HepG2 (cell line): ENCODE results near the gene GBP6. TPM values are rescaled to one million over a fixed set of nuclear protein-coding genes. Genes with fewer than 3 reads are reported as not detected.

Experiments used
- ATAC-seq: fragments of 200-7000 bp; cut with Tn5 transposase; 3 replicates; pipeline ENCODE4 v1.9.1; 2020; ENCODE audit warnings: mild to moderate bottlenecking, moderate library complexity
- BruUV-seq: library from RNA; stranded (reverse); fragments of 400-500 nt; replicated peaks from 2 replicates; lab custom pipeline; 2021; lab: Mats Ljungman, UMichigan
- CTCF ChIA-PET: fragments of 300-600 bp; formaldehyde crosslinking; extraction: SDS; loops from one replicate; lab custom pipeline; 2021; ENCODE audit warnings: low total read pairs, inconsistent platforms, low intra/inter-chr PET ratio; lab: Yijun Ruan, JAX
- POLR2A ChIA-PET: fragments of 350-600 bp; sonication (Branson Sonifier 250); formaldehyde crosslinking; loops from one replicate; lab custom pipeline; 2020; ENCODE audit warnings: antibody characterized with exemption, inconsistent platforms; lab: Yijun Ruan, JAX
- DNase-seq: peaks from one replicate; pipeline ENCODE4 v3.0.0-alpha.2; 2015; ENCODE audit warnings: low spot score
- FAIRE-seq: peaks from 3 replicates; lab custom pipeline; 2011; peaks lifted over from hg19 to GRCh38; lab: Jason Lieb, UNC
- H2AFZ ChIP-seq: one replicate; pipeline ENCODE4 v1.6.1; 2011; ENCODE audit warnings: low read length, inconsistent platforms
- H3K27ac ChIP-seq: fragments of 300-600 bp; 3 replicates; pipeline ENCODE4 v1.8.0; 2011; ENCODE audit warnings: mixed run types, mild to moderate bottlenecking, mixed read lengths, low read length, inconsistent platforms; ENCODE audit not compliant: insufficient read depth; ENCODE audit errors: extremely low read length
- H3K27me3 ChIP-seq, 2 experiments: fragments of 200-600 bp in 1 of 2; 2 replicates in 1 of 2; 3 replicates in 1 of 2; pipeline versions ENCODE4 v1.6.0 to v1.8.0; 2011; ENCODE audit warnings: low read length in 2 of 2, mild to moderate bottlenecking in 2 of 2, moderate library complexity in 2 of 2, inconsistent platforms in 1 of 2; ENCODE audit not compliant: insufficient read depth in 2 of 2, control insufficient read depth in 1 of 2
- H3K36me3 ChIP-seq, 2 experiments: fragments of 200-600 bp in 1 of 2; replicated peaks in 1 of 2; 2 replicates in 1 of 2; 3 replicates in 1 of 2; pipeline versions ENCODE4 v1.5.1 to v1.8.0; 2011; ENCODE audit warnings: low read length in 2 of 2, inconsistent platforms in 1 of 2; ENCODE audit not compliant: insufficient read depth in 2 of 2, control insufficient read depth in 1 of 2
- H3K4me1 ChIP-seq: 2 replicates; pipeline ENCODE4 v1.5.1; 2012; ENCODE audit warnings: low read length, inconsistent platforms; ENCODE audit not compliant: insufficient read depth
- H3K4me2 ChIP-seq: 2 replicates; pipeline ENCODE4 v1.6.0; 2011; ENCODE audit warnings: low read depth, low read length, inconsistent platforms
- H3K4me3 ChIP-seq, 3 experiments: fragments of 200-600 bp in 1 of 3; sonication (generic), shearing (Covaris generic) in 1 of 3; replicated peaks in 1 of 3; 2 replicates each; pipeline ENCODE4 v1.5.1; 2011 to 2016; ENCODE audit warnings: low read length in 3 of 3, inconsistent platforms in 2 of 3, low read depth in 2 of 3, mild to moderate bottlenecking in 2 of 3, control low read depth in 1 of 3, mixed read lengths in 1 of 3; ENCODE audit not compliant: insufficient read depth in 1 of 3
- H3K79me2 ChIP-seq: one replicate; pipeline ENCODE4 v1.6.1; 2011; ENCODE audit warnings: low read length, inconsistent platforms; ENCODE audit not compliant: insufficient read depth
- H3K9ac ChIP-seq: 2 replicates; pipeline ENCODE4 v1.6.0; 2011; ENCODE audit warnings: mild to moderate bottlenecking, low read depth, low read length, inconsistent platforms; ENCODE audit not compliant: insufficient read depth
- H3K9me3 ChIP-seq: 2 replicates; pipeline ENCODE4 v1.5.1; 2012; ENCODE audit warnings: mild to moderate bottlenecking, low read length
- H4K20me1 ChIP-seq: 2 replicates; pipeline ENCODE4 v1.6.0; 2011; ENCODE audit warnings: inconsistent platforms, mild to moderate bottlenecking, low read length, moderate library complexity; ENCODE audit not compliant: insufficient read depth
- HNRNPH1 ChIP-seq: fragments of 200-400 bp; formaldehyde crosslinking; optimal IDR thresholded peaks from 2 replicates; pipeline ENCODE3; 2017; ENCODE audit warnings: mild to moderate bottlenecking, low read depth, low read length
- KDM6A ChIP-seq: IDR thresholded peaks from 2 replicates; pipeline ENCODE4 v1.6.1; 2016; ENCODE audit warnings: low read depth
- MAFF ChIP-seq: IDR thresholded peaks from 2 replicates; pipeline ENCODE4 v1.6.1; 2011; ENCODE audit warnings: low read depth, low read length, improper control_type of control experiment
- MED8 ChIP-seq: sonication (generic); formaldehyde crosslinking; IDR thresholded peaks from 2 replicates; pipeline ENCODE4 v1.8.1; 2023; ENCODE audit warnings: mild to moderate bottlenecking, missing genetic modification reagents; ENCODE audit not compliant: insufficient replicate concordance
- NFATC3 ChIP-seq: sonication (generic); formaldehyde crosslinking; IDR thresholded peaks from 2 replicates; pipeline ENCODE4 v1.5.1; 2020; ENCODE audit warnings: mild to moderate bottlenecking, missing genetic modification reagents
- NFE2L1 ChIP-seq: sonication (generic); formaldehyde crosslinking; IDR thresholded peaks from 2 replicates; pipeline ENCODE4 v1.4.0; 2020; ENCODE audit warnings: missing genetic modification reagents, mild to moderate bottlenecking, borderline replicate concordance
- PCBP2 ChIP-seq: fragments of 200-400 bp; formaldehyde crosslinking; optimal IDR thresholded peaks from 2 replicates; pipeline ENCODE3; 2018; ENCODE audit warnings: low read length, low read depth; ENCODE audit not compliant: poor library complexity, severe bottlenecking
- PRMT3 ChIP-seq: sonication (generic); formaldehyde crosslinking; IDR thresholded peaks from 2 replicates; pipeline ENCODE4 v1.8.1; 2022; ENCODE audit warnings: low read depth, mild to moderate bottlenecking, moderate library complexity, missing genetic modification reagents, borderline replicate concordance
- SSRP1 ChIP-seq: IDR thresholded peaks from 2 replicates; pipeline ENCODE4 v1.6.1; 2016; ENCODE audit warnings: control low read depth
- TRIM24 ChIP-seq: sonication (generic); formaldehyde crosslinking; IDR thresholded peaks from 2 replicates; pipeline ENCODE4 v1.8.0; 2022; ENCODE audit warnings: mild to moderate bottlenecking, missing genetic modification reagents
- ZBTB33 ChIP-seq: sonication (generic); formaldehyde crosslinking; IDR thresholded peaks from 2 replicates; pipeline ENCODE4 v1.4.0; 2020; ENCODE audit warnings: missing genetic modification reagents
- ZFP1 ChIP-seq: IDR thresholded peaks from 2 replicates; pipeline ENCODE4 v1.6.1; 2016
- ZNF33B ChIP-seq: sonication (generic); formaldehyde crosslinking; IDR thresholded peaks from 2 replicates; pipeline ENCODE4 v1.5.1; 2020; ENCODE audit warnings: mild to moderate bottlenecking, missing genetic modification reagents
- ZNF747 ChIP-seq: sonication (generic); formaldehyde crosslinking; IDR thresholded peaks from 2 replicates; pipeline ENCODE4 v1.8.1; 2023; ENCODE audit warnings: missing genetic modification reagents, mild to moderate bottlenecking, borderline replicate concordance
- ZNF891 ChIP-seq: sonication (generic); formaldehyde crosslinking; IDR thresholded peaks from 2 replicates; pipeline ENCODE4 v1.5.0; 2020; ENCODE audit warnings: mild to moderate bottlenecking, missing genetic modification reagents
- WGBS: methylation state at CpG from one replicate; pipeline ENCODE4 v1.1.6; 2017; ENCODE audit warnings: low lambda C conversion rate; 5-methylcytosine and 5-hydroxymethylcytosine counted together
- in situ Hi-C: cut with HindIII; loops from 2 replicates; pipeline ENCODE4 v1.10.0; 2017; ENCODE audit warnings: low pct_unique_long_range_greater_than_20kb; ENCODE audit not compliant: extremely low pct_ligation_motif_present
- intact Hi-C: fragments of 100-400 bp; cut with micrococcal nuclease; formaldehyde crosslinking; loops from one replicate; pipeline ENCODE4 v1.10.0; 2022; ENCODE audit not compliant: unreplicated experiment
- polyA plus RNA-seq, 8 experiments: library from polyadenylated mRNA; depleted of rRNA in 3 of 8; stranded (reverse) in 7 of 8; unstranded in 1 of 8; fragments of >200 nt; fragmentation: Illumina TruSeq in 4 of 8; extraction: Trizol in 4 of 8; gene quantifications; 2 replicates each; pipeline versions ENCODE4 v1.2.1 to v1.2.3, GENCODE V29; 2011 to 2016; ENCODE audit warnings: low read depth in 4 of 8, missing spikeins in 1 of 8, mixed read lengths in 1 of 8; ENCODE audit not compliant: insufficient read depth in 1 of 8
- total RNA-seq, 5 experiments: library from RNA; depleted of rRNA; stranded (reverse); fragments of >200 nt; fragmentation: Illumina TruSeq; extraction: Trizol; gene quantifications; 2 replicates each; pipeline ENCODE4 v1.2.3, GENCODE V29; 2016; ENCODE audit warnings: low read depth in 1 of 5
- TF ChIP-seq, protein P1 (sequence below): sonication (generic); formaldehyde crosslinking; IDR thresholded peaks from 2 replicates; pipeline ENCODE4 v1.4.0; 2020; ENCODE audit warnings: missing genetic modification reagents
- TF ChIP-seq, protein P2 (sequence below): sonication (generic); formaldehyde crosslinking; IDR thresholded peaks from 2 replicates; pipeline ENCODE4 v1.5.0; 2020; ENCODE audit warnings: mild to moderate bottlenecking, missing genetic modification reagents, moderate library complexity
- TF ChIP-seq, protein P3 (sequence below): sonication (generic); formaldehyde crosslinking; IDR thresholded peaks from 2 replicates; pipeline ENCODE4 v1.4.0; 2020; ENCODE audit warnings: mild to moderate bottlenecking, missing genetic modification reagents

Gene GBP6
- total and polyA plus RNA-seq, 2 of the 13 experiments (the other 11 are each of a cell fraction or from before 2014, with no cell fraction given) = not detected

GRCh38 chr1:89364954-89365550 lies 1.2 kb downstream of the GBP6 start:
- H2AFZ ChIP-seq = no peak overlapping the region
- CTCF ChIA-PET = no interaction called here
- no TSS peak for BruUV-seq
- DNase-seq = no peak
- H3K4me2 ChIP-seq = no peak overlapping the region
- H3K9me3 ChIP-seq = no peaks in the 10 kb centered on the region
- H3K27ac ChIP-seq = no peak overlapping the region
- POLR2A ChIA-PET = no interaction called here
- intact Hi-C loops = no loop called here
- no peak for TF ChIP-seq KDM6A (CRISPR knock-in tag)
- TF ChIP-seq HNRNPH1 = no peak
- TF ChIP-seq ZBTB33 = no peak
- TF ChIP-seq NFATC3 (CRISPR knock-in tag) = no peak
- no peak for TF ChIP-seq PCBP2
- no peak for TF ChIP-seq ZNF33B (CRISPR knock-in tag)
- TF ChIP-seq, protein P1, sequence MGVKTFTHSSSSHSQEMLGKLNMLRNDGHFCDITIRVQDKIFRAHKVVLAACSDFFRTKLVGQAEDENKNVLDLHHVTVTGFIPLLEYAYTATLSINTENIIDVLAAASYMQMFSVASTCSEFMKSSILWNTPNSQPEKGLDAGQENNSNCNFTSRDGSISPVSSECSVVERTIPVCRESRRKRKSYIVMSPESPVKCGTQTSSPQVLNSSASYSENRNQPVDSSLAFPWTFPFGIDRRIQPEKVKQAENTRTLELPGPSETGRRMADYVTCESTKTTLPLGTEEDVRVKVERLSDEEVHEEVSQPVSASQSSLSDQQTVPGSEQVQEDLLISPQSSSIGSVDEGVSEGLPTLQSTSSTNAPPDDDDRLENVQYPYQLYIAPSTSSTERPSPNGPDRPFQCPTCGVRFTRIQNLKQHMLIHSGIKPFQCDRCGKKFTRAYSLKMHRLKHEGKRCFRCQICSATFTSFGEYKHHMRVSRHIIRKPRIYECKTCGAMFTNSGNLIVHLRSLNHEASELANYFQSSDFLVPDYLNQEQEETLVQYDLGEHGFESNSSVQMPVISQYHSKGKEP (CRISPR knock-in tag) = no peak
- TF ChIP-seq ZNF891 (CRISPR knock-in tag) = no peak
- TF ChIP-seq ZNF747 (CRISPR knock-in tag) = no peak
- TF ChIP-seq, protein P2, sequence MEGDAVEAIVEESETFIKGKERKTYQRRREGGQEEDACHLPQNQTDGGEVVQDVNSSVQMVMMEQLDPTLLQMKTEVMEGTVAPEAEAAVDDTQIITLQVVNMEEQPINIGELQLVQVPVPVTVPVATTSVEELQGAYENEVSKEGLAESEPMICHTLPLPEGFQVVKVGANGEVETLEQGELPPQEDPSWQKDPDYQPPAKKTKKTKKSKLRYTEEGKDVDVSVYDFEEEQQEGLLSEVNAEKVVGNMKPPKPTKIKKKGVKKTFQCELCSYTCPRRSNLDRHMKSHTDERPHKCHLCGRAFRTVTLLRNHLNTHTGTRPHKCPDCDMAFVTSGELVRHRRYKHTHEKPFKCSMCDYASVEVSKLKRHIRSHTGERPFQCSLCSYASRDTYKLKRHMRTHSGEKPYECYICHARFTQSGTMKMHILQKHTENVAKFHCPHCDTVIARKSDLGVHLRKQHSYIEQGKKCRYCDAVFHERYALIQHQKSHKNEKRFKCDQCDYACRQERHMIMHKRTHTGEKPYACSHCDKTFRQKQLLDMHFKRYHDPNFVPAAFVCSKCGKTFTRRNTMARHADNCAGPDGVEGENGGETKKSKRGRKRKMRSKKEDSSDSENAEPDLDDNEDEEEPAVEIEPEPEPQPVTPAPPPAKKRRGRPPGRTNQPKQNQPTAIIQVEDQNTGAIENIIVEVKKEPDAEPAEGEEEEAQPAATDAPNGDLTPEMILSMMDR (CRISPR knock-in tag) = no peak
- TF ChIP-seq, protein P3, sequence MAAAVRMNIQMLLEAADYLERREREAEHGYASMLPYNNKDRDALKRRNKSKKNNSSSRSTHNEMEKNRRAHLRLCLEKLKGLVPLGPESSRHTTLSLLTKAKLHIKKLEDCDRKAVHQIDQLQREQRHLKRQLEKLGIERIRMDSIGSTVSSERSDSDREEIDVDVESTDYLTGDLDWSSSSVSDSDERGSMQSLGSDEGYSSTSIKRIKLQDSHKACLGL (CRISPR knock-in tag) = no peak
- TF ChIP-seq TRIM24 (CRISPR knock-in tag) = no peak
- no peak for TF ChIP-seq PRMT3 (CRISPR knock-in tag)
- no peak for TF ChIP-seq MED8 (CRISPR knock-in tag)
- no peak for TF ChIP-seq MAFF
- TF ChIP-seq SSRP1 = no peak
- TF ChIP-seq ZFP1 (CRISPR knock-in tag) = no peak
- TF ChIP-seq NFE2L1 (CRISPR knock-in tag) = no peak
- FAIRE-seq = no peak
- peaks cover 0 to 6% of the 10 kb centered on the region in 2 experiments; a peak in 2 of 5 replicates for H3K27me3 ChIP-seq
- 13% methylated on average over 9 of the region's 9 CpGs for WGBS
- no peaks in the 10 kb centered on the region for H3K79me2 ChIP-seq
- no peaks in the 10 kb centered on the region for H3K36me3 ChIP-seq
- no peak for ATAC-seq
- no peak overlapping the region for H3K4me3 ChIP-seq
- no peak overlapping the region for H3K9ac ChIP-seq
- in situ Hi-C loops = loop anchor here (25.0 kb wide), 1 partner anchor 278 kb away; no protein-coding TSS in a partner anchor
- no peaks in the 10 kb centered on the region for H4K20me1 ChIP-seq
- no peaks in the 10 kb centered on the region for H3K4me1 ChIP-seq
